HG02571 (cell line): Measurements from ENCODE around the gene HERC6.
"Not testable (repeated sequence)": the region's sequence is repeated elsewhere in the genome, so short reads cannot be mapped to it uniquely, and the experiment has no call there.

Experiments
- ATAC-seq: cut with Tn5 transposase; IDR thresholded peaks from one replicate; pipeline ENCODE4 v1.9.1; 2021; ENCODE audit warnings: mild to moderate bottlenecking, moderate library complexity; ENCODE audit not compliant: unreplicated experiment

The HERC6 gene

DNA sequence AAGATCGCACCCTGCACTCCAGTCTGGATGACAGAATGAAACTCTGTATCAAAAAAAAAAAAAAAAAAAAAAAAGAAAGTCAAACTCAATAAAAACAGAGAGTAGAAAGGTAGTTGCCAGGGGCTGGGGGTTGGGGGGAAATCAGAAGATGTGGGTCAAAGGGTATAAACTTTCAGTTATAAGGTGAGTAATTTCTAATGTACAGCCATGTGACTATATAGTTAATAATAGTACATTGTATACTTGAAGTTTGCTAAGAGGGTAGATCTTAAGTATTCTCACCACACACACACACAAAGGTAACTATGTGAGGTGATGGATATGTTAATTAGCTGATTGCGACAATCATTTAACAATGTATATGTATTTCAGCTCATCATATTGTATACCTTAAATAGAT lies 11.5 kb downstream of the HERC6 start:
- ATAC-seq, result no peak

DNA sequence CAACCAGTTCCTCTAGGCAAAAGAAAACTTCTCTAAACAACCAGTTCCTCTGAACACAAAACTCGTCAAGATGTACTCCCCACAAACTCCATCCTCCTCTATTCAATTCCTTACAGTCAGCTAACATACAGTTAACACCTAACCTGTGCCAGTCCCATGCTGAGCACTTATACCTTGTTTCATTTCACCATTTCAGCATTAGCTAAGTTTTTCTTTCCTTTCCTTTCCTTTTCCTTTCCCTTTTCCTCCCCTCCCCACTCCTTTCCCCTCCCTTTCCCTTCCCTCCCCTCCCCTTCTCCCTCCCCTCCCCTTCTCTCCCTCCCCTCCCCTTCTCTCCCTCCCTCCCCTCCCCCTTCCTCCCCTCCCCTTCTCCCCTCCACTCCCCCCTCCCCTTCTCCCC lies 13.1 kb downstream of the HERC6 start:
- no peak for ATAC-seq

DNA sequence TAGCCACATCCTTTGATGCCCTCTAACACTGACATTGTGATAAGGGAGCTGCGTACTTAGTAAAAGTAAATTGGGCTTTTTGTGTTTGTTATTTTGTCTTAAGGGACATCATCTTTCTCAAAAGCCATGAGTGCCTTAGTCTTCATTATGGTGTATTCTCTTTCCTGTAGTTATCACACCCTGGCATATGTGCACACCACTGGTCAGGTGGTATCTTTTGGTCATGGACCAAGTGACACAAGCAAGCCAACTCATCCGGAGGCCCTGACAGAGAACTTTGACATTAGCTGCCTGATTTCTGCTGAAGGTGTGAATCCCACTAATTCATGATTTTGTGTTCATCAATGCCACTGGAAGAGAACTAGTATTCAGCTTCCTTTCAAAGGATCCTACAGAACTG lies 18.0 kb downstream of the HERC6 start:
- no peak for ATAC-seq

DNA sequence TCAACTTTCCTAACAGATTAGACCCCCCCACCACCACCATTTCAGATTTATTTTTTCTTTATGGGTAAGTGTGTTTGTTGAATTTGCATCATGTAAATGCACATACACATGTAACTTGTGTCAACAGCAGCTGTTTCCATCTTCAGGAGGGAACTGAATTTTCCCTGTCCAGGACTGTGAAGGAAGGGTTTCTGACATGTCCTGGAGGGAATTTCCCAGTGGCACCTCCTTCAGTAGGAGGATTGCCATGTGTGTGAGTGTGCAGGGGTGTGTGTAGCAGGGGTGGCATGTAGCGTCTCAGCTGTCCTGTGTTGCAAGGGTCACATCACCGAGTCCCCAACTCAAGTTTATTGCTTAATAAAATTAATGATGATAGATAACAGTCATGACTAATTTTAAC lies 19.7 kb downstream of the HERC6 start:
- ATAC-seq, result no peak

GRCh38 chr4:88409206-88409605 lies 30.6 kb downstream of the HERC6 start:
- no peak for ATAC-seq

- ATAC-seq, result no peak
These were observed 31.1 kb downstream of the HERC6 start for GRCh38 chr4:88409789-88410188.

DNA sequence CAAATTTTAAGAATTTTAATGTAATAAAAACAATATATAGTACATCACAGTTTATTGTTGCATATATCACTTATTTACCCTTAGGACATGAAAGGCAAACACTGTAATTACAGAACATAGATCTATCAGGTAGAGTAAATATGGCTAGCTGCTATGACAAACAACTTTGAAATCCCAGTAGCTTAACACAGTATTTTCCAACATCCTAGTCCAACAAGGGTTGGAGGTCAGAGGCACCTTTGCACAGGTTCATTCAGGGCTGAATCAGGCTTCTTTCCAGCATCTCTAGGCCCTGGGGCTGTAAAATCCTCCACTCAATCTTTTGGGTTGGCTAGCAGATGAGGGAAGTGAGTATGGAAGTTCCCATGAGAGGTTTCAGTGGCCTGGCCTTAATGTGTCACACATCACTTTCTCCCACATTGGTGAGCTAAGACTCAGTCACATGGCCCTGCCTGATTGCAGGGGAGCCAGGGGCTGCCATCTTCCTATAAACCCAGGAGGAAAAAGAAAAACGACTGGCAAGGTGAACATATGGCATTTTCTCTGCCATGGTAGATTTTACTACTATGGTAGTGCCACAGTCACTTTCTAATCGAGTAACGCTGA lies 32.9 kb downstream of the HERC6 start:
- ATAC-seq, result no peak

- no peak for ATAC-seq
These were observed 35.1 kb downstream of the HERC6 start for GRCh38 chr4:88413801-88414200.

- no peak for ATAC-seq
These were observed 36.1 kb downstream of the HERC6 start for GRCh38 chr4:88414755-88415154.

DNA sequence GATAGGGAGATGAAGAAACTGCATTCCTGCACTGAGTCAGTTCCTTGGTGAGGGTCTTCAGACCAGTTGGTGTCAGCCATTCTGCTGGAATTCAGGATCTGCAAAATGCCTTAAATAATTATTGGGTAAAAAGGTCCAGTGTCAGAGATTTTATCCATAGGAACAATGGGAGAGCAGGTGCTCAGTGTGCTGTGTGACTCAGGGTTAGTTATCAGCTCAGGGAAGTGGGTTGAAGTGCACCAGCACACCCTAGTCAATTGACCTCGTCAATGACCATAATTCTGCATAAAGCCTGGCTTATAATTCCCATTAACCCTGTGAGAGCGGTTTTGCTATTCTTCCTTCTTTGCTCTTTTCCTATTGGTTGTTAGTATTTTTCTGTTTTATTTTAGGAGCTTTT lies 37.3 kb downstream of the HERC6 start:
- no peak for ATAC-seq

DNA sequence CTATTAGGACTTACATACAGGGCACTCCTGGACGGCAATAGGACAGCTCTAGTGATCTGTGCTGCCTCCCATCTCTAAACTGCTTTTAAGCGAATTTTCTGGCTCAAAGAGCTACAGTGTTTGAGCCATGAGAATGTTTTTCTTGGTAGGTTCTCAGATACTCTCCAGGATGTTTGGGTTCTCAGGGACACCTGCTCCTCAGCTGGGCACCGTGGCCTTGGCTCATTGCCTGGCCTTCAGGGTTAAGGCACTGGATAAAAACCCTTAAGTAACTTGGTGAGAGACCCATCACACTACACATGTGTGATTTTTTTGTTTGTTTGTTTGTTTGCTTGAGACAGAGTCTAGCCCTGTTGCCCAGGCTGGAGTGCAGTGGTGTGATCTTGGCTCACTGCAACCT lies 39.8 kb downstream of the HERC6 start:
- ATAC-seq, result no peak

DNA sequence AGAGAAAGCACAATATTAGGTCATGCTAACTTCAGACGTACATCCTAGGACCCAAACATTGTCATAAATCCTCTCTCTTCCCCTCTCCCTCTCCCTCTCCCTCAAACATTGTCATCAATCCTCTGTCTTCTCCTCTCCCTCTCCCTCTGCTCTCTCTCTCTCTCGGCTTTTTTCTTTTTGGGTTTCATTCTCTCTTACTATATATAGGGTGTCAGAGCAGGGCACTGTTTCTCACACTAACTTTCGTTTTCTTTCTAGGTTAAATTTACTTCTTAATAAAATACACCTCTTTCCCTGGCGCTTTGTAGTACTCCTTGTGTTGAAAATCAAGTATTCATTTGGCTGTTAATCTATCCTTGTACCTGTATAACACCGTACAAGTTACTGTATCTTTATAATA lies 41.2 kb downstream of the HERC6 start:
- no peak for ATAC-seq

- no peak for ATAC-seq
These were observed 42.2 kb downstream of the HERC6 start for GRCh38 chr4:88420844-88421243.

GRCh38 chr4:88422403-88422802 lies 43.8 kb downstream of the HERC6 start:
- no peak for ATAC-seq

DNA sequence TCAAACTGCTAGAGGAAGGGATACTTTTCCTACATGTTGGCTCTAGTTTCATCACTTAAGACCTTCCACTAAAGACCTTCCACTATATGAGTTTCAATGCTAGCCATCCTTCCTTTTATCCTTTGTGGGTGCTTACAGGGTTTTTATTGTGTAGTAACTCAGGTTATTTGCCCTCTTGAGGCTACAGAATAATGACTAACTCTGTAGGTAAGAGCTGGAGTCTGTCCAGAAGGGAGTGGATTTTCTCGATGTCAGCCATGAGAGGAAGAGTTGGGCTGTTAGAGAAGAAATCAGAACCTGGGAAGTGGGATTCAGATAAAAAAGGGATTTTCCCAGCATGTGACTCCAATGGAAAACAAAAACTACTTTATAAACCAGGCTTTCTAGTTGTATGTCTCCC lies 50.7 kb downstream of the HERC6 start:
- no peak for ATAC-seq

- ATAC-seq, result no peak
These were observed 57.5 kb downstream of the HERC6 start for GRCh38 chr4:88435987-88436693.

GRCh38 chr4:88437873-88438272 lies 59.2 kb downstream of the HERC6 start:
- ATAC-seq, result not testable (repeated sequence)

GRCh38 chr4:88439161-88439760 lies 60.6 kb downstream of the HERC6 start:
- no peak for ATAC-seq

- ATAC-seq, result no peak
These were observed 61.5 kb downstream of the HERC6 start for GRCh38 chr4:88440146-88440545.

GRCh38 chr4:88441696-88442095 lies 63.0 kb downstream of the HERC6 start:
- ATAC-seq, result no peak

DNA sequence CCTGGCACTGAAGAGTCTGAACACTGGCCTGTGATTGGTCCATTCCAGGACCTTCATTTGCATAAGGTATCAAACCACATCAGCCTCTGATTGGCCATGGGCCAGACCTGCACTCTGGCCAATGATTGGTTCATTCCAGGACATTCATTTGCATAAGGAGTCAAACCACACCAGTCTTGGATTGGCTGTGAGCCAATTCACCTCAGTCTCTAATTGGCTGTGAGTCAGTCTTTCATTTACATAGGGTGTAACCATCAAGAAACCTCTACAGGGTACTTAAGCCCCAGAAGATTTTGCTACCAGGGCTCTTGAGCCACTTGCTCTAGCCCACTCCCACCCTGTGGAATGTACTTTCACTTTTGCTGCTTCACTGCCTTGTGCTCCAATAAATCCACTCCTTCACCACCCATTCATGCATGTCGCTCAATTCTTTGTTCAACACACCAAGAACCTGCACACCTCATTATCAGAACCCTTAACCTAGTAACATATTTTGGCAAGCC lies 64.1 kb downstream of the HERC6 start:
- no peak for ATAC-seq

GRCh38 chr4:88443486-88443885 lies 64.8 kb downstream of the HERC6 start:
- no peak for ATAC-seq
